ENCODE data around the gene ADCY6.

GRCh38 chr12:48824112-48824511 lies 35.2 kb upstream of the ADCY6 start:
- TF ChIP-seq, protein P1, sequence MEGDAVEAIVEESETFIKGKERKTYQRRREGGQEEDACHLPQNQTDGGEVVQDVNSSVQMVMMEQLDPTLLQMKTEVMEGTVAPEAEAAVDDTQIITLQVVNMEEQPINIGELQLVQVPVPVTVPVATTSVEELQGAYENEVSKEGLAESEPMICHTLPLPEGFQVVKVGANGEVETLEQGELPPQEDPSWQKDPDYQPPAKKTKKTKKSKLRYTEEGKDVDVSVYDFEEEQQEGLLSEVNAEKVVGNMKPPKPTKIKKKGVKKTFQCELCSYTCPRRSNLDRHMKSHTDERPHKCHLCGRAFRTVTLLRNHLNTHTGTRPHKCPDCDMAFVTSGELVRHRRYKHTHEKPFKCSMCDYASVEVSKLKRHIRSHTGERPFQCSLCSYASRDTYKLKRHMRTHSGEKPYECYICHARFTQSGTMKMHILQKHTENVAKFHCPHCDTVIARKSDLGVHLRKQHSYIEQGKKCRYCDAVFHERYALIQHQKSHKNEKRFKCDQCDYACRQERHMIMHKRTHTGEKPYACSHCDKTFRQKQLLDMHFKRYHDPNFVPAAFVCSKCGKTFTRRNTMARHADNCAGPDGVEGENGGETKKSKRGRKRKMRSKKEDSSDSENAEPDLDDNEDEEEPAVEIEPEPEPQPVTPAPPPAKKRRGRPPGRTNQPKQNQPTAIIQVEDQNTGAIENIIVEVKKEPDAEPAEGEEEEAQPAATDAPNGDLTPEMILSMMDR (IDR thresholded peaks at IDR 0.05): no peak
- TF ChIP-seq POLR2A (IDR thresholded peaks at IDR 0.05): no peak

Data from heart left ventricle (tissue), 13 donors.